PFSK-1 (cell line): ENCODE results near the gene TUBE1.

Experiments used
- FOXP2 ChIP-seq: optimal IDR thresholded peaks from 2 replicates; pipeline ENCODE3; 2011; ENCODE audit warnings: borderline replicate concordance, control low read depth, inconsistent platforms; ENCODE audit not compliant: insufficient read depth; ENCODE audit errors: extremely low read length, extremely low read depth
- POLR2AphosphoS5 ChIP-seq: IDR thresholded peaks from 2 replicates; pipeline ENCODE4 v1.6.1; 2012; ENCODE audit warnings: low read depth, mild to moderate bottlenecking, control low read depth, low read length, moderate library complexity
- SIN3A ChIP-seq: IDR thresholded peaks from 2 replicates; pipeline ENCODE4 v1.6.1; 2012; ENCODE audit warnings: mild to moderate bottlenecking, low read length, moderate library complexity, borderline replicate concordance; ENCODE audit not compliant: insufficient read depth
- TAF1 ChIP-seq: IDR thresholded peaks from 2 replicates; pipeline ENCODE4 v1.6.1; 2012; ENCODE audit warnings: low read length, control low read depth, borderline replicate concordance; ENCODE audit not compliant: insufficient read depth
- TF ChIP-seq, protein P1 (sequence below), 2 experiments: IDR thresholded peaks; 2 replicates each; pipeline versions ENCODE4 v1.6.1 to v1.8.0; 2011 to 2012; ENCODE audit warnings: low read depth in 2 of 2, low read length in 2 of 2, control low read depth in 1 of 2, inconsistent platforms in 1 of 2, mild to moderate bottlenecking in 1 of 2, moderate library complexity in 1 of 2; ENCODE audit not compliant: insufficient read depth in 1 of 2

Gene TUBE1

DNA sequence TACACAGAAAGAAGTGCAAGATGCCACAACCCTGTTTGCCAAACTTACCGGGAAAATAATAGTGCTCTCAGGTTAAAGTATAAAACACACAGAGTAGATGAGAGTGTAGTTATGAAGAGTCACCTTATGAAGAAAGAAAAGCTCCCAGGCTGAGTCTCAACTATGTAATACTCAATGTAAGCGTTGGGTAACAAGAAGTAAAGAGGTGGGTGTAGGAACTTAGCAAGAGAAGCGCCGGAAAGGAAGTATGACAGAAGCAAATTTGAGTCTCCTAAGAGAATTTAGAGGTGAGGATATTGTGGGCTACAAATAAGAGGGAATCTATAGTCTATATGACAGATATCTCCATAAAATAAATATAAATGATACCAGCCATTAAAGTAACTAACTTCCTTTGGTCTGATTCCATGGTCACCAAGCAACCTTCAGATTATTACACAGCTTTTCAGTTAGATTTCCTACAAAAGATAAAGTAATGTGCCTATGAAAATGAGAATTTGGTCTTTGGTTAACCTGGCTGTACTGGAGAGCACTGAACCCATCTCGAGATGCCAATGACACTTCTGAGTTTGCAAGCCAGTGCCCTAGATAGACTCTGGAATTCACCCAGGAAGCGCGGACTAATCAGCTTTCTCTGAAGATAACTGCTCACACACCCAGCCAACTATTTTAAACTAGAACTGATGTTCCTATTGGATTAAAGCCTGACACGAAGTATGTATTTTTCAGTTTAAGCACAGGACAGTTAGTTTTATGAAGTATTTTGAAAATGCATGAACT lies 1.8 kb downstream of the TUBE1 start:
- no peak for TF ChIP-seq SIN3A
- TF ChIP-seq, protein P1, sequence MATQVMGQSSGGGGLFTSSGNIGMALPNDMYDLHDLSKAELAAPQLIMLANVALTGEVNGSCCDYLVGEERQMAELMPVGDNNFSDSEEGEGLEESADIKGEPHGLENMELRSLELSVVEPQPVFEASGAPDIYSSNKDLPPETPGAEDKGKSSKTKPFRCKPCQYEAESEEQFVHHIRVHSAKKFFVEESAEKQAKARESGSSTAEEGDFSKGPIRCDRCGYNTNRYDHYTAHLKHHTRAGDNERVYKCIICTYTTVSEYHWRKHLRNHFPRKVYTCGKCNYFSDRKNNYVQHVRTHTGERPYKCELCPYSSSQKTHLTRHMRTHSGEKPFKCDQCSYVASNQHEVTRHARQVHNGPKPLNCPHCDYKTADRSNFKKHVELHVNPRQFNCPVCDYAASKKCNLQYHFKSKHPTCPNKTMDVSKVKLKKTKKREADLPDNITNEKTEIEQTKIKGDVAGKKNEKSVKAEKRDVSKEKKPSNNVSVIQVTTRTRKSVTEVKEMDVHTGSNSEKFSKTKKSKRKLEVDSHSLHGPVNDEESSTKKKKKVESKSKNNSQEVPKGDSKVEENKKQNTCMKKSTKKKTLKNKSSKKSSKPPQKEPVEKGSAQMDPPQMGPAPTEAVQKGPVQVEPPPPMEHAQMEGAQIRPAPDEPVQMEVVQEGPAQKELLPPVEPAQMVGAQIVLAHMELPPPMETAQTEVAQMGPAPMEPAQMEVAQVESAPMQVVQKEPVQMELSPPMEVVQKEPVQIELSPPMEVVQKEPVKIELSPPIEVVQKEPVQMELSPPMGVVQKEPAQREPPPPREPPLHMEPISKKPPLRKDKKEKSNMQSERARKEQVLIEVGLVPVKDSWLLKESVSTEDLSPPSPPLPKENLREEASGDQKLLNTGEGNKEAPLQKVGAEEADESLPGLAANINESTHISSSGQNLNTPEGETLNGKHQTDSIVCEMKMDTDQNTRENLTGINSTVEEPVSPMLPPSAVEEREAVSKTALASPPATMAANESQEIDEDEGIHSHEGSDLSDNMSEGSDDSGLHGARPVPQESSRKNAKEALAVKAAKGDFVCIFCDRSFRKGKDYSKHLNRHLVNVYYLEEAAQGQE (IDR thresholded peaks at IDR 0.05; ENCODE audit: insufficient read depth in 1 of 2, low read depth in 2 of 2, low read length in 2 of 2) = no peak
- TF ChIP-seq TAF1 = no peak
- no peak for TF ChIP-seq FOXP2
- TF ChIP-seq POLR2AphosphoS5 = no peak

DNA sequence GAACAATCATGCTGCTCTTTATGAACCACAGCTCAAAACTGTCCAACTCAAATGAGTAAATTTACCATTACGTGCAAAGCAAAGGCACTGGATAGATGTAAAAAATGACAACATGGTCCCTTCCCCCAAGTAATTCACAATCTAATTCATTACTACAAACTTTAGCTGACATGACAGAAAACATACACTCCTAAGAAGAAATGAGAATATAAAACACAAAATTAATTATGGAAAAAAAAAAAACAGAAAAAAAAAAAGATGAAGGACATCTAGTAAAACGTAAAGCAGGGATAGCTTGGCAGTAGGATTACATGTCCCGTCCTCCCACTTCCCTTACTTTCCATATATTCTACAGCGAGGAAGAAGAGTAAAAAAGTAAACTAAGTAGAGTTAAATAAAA lies 5.7 kb downstream of the TUBE1 start:
- TF ChIP-seq TAF1 = no peak

DNA sequence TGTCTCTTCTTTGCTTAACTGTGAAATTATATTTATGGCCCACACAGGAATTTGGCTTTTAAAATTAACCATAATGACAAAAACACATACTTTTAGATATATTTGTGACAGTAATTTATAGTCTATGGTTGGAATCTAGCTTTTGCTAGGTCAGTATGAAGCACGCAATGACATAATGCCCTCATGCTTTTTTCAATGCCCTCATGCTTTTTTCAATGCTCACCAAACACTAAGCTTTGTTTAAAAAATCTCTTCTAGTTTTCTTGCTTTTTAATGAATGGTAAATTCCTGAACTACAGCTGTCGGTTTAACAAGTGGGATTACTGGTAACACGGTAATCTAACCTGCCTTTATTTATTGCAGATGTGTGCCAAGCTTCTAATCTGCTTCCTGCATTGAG lies 20.7 kb downstream of the TUBE1 start:
- no peak for TF ChIP-seq FOXP2
- TF ChIP-seq POLR2AphosphoS5 = no peak
- no peak for TF ChIP-seq TAF1
- TF ChIP-seq, protein P1 (IDR thresholded peaks at IDR 0.05; ENCODE audit: insufficient read depth in 1 of 2, low read depth in 2 of 2, low read length in 2 of 2) = no peak
- no peak for TF ChIP-seq SIN3A

DNA sequence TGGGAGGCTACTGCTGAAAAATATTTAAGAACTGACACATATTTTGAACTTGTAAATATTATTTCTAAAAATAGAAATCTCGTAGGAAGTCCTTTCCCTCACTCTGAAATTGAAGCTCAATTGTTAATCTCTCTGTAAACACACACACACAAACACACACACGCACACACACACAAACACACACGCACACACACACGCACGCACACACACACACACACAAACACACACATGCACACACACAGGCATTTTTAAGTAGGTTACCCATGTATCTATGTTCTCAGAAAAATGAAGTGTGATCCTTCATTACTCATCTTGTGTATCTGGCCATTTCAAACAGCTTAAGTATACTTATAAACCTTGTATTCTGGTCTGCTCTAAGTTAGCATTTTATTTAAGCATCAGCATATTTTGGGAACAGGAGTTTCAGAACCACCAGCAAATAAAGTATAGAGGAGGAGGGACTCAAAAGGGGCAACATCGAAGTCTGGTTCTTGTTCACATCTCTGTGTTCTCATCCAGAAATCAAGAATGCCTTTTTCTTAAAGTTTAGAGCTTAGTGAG lies 21.8 kb downstream of the TUBE1 start:
- TF ChIP-seq POLR2AphosphoS5 (no peak), SIN3A (no peak), FOXP2 (no peak), TAF1 (no peak)
- TF ChIP-seq, protein P1 (IDR thresholded peaks at IDR 0.05; ENCODE audit: insufficient read depth in 1 of 2, low read depth in 2 of 2, low read length in 2 of 2) = no peak

DNA sequence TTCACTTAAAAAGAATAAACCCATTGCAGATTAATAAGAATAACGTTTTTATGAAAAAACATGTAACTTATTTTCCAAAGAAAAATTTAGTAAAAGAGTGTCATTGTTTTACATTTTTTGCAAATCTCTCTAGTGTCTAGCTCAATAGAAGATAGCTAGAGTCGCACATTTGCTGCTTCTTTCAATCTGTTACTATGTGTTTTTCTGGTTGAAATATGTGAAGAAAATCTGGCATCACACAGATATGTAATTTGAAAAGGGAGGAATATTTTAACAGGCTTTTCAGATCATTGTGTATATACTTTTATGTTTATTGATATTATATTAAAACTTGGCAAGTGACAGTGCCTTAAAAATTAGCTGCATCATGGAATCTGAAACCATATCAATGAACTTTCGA lies 24.3 kb downstream of the TUBE1 start:
- TF ChIP-seq TAF1 (no peak), POLR2AphosphoS5 (no peak), SIN3A (no peak), FOXP2 (no peak)
- TF ChIP-seq, protein P1 (IDR thresholded peaks at IDR 0.05; ENCODE audit: insufficient read depth in 1 of 2, low read depth in 2 of 2, low read length in 2 of 2) = no peak
